HG02642 (cell line): ENCODE measurements around the gene ERC2.
"Not testable (repeated sequence)": the region's sequence is repeated elsewhere in the genome, so short reads cannot be mapped to it uniquely, and the experiment has no call there.

Experiments used
- ATAC-seq: cut with Tn5 transposase; IDR thresholded peaks from one replicate; pipeline ENCODE4 v1.9.1; 2021; ENCODE audit warnings: mild to moderate bottlenecking; ENCODE audit not compliant: unreplicated experiment, poor library complexity

ERC2 gene

DNA sequence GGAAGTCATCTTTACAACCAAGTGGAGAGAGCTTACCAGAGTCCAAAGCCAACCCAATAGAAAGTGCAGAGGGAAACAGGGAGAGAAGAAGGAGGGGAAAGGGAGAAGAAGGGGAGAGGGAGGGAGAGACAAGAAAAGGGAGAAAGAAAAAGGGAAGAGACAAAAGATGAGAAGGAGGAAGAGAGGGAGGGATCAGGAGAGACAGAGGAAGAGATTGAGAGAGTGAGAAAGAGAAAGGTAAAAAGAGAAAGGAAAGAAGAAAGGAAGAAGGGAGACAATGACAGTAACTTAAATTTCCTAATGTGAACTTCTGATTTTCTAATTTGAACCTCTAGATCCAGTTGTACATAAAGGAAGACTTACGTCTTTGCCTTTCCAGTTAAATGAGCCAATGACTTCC, 960.5 kb downstream of the ERC2 start:
- ATAC-seq: no peak

DNA sequence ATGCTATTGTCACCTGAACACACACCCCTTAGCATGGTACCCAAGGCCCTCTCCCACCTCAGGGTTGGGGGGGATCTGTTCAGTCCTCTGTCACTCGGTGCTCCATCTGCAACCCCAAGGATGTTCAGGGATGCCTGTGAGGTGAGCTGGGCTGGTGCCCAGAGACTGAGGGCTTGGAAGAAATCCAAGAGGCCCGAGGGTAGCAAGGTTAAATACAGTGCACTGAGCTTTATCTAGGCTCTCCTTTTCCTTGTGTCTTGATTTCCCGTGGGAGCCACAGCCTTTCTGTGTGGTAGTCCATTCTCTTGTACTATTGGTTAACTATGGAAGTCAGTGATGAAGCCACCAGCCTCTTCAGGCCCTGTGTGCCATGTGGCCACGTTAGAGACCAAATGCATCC, 962.5 kb downstream of the ERC2 start:
- no peak for ATAC-seq

DNA sequence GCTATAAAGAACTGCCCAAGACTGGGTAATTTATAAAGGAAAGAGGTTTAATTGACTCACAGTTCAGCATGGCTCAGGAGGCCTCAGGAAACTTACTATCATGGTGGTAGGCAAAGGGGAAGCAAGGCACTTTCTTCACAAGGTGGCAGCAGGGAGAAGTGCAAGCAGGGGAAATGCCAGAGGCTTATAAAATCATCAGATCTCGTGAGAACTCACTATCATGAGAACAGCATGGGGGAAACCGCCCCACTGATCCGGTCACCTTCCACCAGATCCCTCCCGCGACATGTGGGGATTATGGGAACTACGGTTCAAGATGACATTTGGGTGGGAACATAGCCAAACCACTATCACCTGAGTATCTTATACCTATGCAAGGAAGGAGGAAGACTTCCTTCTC, 963.2 kb downstream of the ERC2 start:
- ATAC-seq: not testable (repeated sequence)

DNA sequence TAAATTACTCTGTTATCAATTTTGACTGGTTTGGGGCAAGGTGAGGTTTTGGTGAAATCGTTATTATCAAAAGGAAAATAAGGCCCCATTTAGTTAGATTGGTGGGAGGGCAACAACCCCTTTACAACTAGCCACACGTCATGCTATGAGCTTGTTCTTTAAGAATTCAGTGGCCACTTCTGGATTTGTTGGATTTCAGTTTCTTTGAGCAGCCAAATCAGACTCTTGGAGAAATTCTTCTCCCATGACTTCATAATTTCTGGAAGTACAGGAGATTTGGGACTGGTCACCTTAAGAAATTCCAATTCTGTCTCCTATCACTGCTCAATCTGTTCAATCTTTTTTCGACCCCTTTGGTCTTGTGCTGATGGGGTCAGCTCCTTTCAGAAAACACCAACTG, 966.4 kb downstream of the ERC2 start:
- no peak for ATAC-seq

DNA sequence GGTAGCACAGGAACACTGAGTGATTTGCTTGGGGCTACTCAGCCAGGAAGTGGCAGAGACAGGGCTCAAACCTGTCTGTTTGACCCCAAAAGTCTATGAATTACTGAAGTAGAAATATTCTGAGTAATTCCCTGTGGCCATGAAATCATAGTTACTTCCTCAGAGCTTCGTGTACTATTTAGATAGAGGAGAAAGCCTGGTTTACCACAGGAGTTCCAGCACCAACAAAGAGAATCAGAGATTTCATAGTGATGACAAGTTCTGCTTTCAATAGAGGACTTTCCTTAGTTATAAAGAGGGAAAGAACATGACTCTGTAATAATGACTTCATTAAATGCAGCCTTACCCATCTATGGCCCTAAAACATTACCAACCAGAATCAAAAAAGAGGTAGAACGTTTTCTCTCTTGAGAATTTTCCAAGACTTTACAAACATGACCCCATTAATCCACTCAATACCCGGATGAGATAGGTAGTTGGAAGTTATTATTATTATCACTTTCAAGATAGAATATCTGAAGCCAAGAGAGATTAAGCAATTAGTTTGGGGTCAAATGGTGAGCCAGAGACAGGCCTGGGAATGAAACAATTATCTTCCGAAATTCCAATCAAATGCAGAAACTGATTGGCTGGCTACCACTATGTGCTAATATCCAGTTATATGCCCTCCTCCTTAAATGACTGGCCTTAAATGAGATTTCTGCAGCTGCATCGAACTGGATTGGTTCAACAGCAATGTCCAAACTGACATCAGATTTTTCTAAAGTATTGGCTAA, 967.5 kb downstream of the ERC2 start:
- ATAC-seq: no peak

DNA sequence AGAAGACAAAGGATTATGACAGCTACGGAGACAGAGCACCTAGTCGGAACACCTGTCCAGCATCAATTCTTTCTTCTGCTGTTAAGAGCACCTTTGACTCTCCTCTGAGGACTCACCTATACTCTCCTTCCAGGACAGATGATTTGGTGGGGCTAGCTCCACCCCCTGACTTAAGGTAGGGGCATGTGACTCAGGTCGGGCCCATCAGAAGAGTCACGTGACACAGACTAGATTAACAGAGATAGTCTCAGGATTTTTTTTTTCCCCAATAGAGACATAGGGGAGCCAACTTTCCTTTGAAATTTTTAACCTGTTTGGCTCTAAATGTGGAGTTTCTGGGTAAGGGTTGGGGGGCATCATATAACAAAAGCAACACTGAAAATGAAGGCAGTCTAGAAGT, 969.7 kb downstream of the ERC2 start:
- ATAC-seq: no peak

DNA sequence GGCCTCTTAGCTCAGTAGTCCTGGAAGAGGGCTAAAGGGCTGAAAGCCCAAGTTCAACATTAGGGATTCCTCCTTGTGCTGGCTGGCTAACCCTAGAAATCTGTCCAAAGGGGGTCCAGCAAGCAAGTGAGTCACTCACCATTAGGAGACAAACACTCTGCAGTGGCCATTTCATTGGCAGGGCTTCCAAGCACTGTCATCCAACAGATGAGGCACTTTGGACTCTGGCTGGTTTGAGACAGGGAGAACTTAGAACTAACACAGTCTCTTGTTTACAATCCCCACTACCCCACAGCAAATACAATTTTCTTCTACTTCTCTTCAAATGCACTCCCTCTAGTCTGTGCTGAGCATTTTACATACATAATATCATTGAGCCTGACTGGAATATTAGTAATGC, 971.0 kb downstream of the ERC2 start:
- ATAC-seq: no peak

DNA sequence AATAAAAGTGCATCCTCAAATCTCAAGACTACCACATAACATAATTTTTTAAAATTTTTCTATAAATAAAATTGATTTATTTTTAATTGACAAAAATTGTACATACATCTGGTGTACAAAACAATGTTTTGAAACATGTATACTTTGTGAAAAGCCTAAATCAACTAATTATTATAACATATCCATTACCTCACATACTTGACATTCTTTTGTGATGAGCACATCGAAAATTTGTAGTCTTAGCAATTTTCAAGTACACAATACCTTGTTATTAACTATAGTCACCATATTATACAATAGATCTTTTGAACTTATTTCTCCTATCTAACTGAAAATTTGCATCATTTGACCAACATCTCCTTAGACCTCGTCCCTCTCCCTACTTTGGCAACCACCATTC, 973.3 kb downstream of the ERC2 start:
- ATAC-seq: no peak

DNA sequence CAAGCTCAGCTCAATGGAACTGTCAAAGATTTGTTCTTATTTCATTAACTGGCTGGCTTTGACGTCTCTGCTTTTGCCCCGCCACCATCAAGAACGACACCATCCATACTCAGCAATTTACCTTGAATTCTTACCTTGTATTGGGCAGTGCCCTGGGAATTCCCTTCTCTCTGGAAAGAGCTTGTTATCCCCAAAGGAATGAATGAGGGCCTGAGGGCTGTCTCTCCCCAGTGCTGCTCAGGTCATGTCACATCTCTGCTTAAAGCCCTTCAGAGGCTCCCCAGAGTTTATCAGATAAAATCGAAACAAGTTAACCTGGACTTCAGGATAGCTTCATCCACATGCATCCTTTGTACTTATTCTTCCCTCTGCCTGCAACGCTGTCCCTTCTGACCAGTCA, 975.3 kb downstream of the ERC2 start:
- ATAC-seq: no peak

DNA sequence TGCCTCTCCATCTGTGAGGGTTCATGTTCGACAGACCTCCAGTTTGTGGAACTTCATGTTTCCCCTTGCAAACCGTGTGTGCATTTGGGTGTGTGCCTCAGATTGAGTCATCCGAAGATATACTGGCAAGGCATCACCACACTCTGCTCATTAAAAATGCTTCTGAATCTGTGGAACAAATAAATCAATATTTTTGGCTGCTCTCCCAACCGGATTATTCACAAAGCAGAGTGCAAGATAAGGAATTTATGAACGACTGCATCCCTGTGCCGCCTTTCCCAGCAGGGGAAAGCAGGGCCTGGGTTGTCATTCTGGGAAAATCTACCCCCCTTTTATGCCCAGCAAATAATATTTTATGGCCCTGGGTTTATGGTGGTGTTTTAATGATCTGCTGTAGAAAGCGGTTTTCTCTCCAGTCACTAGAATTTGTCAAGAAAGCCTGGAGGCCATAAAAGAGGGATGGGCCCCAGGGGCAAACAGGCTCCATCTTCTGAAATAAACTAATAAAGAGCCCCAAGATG, 976.9 kb downstream of the ERC2 start:
- ATAC-seq: no peak

DNA sequence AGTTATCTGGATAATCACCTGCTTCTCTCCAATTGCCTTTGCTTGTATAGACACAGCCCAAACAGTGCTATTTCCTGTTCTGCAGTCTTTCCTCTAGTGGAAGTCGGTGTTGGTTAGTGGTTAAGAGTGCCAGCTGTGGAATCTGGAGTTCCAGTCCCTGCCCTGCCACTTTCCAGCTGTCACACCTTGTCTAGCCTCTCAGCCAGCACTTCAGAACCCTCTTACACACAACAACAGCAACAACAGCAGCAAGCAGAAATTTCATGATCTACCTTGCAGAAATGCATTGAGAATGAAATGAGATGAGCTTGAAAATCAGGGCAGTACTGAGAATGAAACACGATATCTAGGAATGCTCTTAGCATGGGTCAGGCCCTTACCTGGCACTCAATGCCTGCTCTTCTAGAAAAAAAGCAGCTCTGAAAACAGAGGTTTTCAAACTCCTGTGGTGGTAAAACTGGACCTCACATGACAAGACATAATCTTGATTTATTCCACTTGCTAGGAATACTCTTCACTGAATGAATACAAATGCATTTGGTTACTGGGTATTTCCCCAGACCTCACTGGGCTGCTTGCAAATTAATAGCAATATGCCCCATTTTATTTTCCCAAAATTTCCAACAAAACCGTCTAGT, 977.9 kb downstream of the ERC2 start:
- no peak for ATAC-seq

DNA sequence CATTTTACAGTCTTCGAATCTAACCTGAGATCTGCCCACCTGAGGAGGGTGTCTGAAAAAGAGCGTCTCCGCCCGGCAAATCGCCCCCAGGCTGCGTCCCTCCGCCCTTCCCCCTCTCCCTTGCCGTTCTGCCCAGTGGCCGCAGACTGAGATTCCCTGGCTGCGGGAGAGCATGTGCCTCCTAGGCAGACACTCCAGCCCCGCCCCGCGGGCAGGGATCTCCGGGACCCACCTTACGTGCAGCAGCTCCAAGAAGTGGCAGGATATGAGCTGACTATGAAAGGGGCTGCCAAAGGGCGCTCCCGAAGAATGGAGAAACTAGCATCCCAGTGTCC, 978.5 kb downstream of the ERC2 start:
- no peak for ATAC-seq

DNA sequence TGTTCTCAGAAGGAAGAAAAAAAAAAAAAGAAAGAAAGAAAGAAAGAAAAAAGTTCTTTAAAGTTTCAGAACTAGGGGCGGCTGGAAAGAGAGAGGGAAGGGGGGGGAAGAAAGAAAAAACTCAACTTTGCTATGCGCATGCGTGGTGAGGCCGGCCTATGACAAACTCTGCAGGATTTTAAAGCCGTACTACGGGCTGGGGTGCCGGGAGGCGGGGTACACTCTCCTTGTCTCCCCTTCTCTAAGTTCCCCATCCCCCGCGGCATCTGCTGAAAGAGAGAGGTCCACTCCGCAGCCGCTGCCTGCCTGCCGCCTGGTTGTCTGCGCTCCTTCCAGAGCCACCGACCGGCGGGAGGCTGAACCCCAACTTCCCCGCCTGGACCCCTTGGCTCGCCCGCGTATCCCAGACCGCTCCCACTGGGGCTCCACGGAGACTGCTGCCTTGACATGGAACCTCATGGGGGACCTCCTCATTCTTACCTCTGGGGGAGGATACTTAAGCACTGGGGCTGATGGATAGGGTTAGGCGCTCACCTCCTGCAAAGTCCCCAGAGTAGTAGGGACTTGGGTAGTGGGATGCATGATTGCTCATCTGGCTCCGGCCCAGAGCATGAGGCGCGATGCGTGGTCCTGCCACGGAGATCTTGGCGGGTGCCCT, 979.7 kb downstream of the ERC2 start:
- no peak for ATAC-seq

DNA sequence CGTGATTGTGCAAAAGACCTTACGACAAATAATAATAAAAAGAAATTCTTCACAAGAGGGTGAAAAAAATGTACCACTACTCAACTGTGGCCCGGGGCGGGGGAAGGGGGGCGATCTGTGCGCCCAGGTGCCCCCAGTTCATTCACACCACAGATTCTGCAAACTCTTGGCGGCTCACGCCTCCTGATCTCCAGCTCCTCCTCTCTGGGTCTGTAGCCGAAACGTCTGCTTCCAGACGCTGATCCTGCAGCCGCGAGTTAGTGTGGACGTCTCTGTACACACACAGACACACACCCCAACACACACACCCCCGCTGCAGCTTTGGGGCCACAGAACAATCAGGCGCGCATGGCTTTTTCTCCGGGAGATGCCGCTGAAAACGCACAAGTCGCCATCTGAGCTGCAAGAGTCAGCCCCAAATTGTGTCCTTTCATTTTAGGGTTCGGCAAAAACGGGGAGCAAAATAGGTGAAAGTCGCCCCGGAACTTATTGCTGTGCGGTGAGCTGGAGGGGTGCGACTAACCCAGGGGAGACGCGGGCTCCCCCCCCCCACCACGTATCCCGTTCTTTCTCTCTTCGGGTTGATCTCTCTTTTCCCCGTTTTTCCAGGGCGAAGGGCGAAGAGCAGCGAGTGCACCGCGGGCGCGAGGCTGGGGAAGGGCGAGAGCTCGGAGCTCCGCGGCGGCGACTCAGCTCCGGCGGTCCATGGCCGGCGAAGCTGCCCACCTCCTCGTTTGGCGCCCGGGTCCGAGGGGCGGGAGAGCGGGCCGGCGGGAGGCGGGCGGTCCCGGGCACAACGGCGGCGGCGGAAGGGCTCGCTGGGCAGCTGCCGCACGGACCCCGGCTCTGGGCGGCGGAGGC, 980.7 kb downstream of the ERC2 start:
- no peak for ATAC-seq

DNA sequence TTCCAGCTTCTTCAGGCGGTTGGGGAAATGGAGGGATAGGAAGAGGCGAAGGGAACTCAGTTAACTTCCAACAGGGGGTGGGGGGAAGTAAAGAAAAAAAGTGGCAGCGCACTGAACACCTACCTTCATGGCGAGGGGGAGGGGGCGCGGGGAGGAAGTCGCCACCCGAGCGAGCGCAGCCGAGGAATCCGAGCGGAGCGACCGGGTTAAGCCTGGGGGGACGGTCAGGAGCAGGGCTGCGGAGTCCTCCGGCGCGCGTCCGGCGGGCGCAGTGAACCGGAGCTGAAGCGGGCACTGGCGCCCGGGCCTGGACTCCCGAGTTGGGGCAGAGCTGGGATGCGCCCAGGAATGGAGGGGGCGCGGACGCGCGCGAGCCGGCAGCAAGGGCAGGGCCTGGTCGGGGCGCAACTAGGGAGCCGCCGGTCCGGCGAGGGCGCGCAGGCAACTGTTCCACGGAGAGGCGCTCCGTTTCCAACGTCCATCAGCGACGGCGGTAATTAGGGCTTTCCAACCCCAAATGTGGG, 981.3 kb downstream of the ERC2 start, which contains the start of gene WNT5A:
Gene WNT5A, minus strand, starts transcription at position 450 of the 524 bp plus-strand sequence. Its CDS starts 321 bp downstream, at position 129.
- no peak for ATAC-seq

DNA sequence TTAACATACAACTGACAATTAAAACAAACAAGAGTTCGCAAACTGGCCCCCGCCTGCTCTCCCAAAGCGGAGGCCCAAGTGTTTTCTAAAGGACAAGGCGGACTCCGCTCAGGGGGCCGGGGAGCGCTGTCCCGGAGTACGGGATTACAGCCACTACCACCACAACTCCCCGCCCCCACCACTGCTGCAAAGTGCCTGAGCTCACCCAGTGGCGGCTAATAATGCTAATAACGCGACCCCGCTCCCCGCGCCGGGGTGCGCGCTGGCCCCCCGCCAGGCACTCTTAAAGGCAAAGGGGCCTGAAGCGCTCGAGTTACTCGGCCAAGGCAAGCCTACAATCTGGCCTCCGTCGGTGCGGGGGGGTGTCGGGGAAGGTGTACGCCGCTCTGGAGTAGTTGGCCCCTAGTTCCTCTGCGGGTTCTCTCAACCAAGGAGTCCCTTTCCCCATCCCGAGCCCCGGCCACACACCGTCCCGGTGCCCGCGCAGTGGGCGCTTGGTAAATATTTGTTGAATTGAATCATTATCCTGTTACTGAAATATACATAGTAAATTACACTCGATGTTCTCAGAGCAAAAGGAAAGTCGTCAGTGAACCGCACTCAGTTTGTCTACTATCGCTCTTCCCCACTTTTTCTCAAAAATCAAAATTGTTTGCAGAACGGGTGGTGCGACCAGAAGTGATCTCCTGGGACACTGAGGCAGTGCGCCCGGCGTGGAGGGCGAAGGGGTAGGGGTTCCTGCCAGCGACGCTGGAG, 982.0 kb downstream of the ERC2 start:
- no peak for ATAC-seq

DNA sequence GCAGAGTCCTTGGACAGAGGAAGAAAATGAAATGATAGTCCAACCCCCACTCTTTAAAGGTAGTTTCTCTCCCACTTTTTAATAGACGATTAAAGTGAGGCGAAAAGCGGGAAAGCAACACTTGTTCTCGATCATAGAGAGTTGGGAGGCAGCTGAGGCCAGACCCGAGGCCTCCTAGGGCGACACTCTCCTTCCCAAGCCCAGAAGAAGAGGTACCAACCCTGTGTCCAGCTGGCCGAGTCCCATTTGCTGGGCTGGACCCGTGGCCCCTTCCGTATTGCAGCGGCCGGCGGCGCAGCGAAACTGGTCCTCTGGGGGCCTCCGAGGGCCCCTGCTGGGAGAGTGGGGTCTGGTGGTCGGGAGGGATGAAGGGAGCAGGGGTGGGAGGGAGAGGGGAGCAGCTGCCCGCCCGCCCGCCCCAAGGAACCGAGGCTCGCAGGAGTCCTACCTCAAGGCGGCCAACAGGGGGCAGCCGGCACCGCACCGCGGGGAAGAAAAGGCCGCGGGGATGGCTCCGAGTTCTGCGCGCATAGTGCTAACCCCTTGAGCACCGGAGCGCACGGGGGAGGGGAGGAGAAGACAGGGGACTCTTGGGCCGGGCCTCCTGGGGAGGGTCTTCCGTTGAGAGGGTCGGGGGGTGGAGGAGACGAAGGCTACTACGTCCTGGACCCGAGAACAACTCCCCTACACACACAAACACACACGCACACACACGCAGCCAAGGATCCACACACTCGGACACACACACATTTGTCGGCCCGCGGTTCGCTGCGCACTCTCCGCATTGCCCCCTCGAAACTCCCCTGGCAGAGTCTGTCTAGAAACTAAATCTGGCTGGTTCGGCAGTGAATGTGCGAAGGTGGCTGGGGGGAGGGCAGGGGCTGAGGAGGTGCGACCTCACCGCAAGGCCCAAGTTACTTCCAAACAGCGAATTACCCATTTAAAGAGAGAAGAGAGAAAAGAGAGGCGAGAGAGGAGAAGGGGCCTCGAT, 983.2 kb downstream of the ERC2 start:
- peak; percentile 69 for ATAC-seq

DNA sequence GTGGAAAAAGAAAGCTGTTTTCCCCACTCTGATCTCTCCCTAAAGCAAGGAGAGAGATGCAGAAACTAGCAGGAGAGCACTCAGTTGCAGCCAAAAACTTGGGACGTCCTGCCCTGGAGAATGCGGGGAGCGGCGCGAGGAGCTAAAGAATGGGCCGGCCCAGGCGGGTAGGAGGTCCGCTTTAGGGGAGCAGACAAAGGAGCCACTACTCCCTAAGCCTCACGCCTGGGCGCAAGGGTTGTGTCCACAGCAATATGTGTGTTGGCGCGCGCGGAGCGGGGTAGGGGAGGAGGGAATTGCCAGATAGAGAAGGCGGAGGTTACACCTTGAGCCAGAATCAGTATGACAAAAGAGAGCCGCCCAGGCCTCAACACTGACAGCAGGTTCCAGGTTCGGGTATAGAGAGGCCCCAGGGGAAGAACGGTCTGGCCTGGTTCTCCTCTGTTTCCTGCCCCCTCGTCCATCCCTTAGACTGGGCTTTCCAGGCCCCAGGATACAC, 984.0 kb downstream of the ERC2 start:
- ATAC-seq: no peak
